ENCODE measurements around the gene GLT8D1.

Gene GLT8D1

GRCh38 chr3:52712291-52713212 is 7.0 kb upstream of the GLT8D1 start:
- no peak for DNase-seq (ENCODE audit: low spot score)

GRCh38 chr3:52710512-52710911 is 4.9 kb upstream of the GLT8D1 start:
- no peak for DNase-seq (ENCODE audit: low spot score)

DNA sequence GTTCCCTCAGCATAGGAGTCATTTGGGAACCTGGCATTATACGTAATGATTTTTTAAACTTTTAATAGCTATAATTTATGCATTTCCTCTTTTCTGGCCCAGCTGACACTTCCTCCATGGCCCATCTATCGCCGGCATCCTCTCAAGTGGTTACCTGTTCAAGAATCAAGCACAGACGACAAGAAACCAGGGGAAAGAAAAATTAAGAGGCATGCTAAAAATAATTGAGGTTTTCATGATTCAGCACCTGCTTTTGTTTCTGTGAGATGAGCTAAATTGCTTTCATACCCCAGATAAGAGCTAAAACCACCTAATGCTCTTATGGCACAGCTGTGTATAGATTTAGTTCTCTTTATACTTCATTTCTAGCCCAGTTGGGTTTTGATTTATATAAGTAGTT is 2.0 kb upstream of the GLT8D1 start:
- DNase-seq (ENCODE audit: low spot score): no peak

DNA sequence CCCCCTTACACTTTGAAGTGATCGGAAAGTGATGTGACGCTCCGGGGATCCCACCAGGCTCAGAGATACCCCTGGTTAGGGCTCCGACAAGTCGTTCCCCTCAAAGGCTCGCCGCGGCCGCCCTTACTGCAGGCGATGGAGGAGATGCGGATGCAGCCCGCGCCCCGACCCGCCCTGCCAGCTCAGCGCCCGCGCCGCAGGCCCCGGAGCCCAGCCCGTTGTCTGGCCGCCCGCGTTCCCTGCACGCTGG is 228 bp downstream of the GLT8D1 start:
- DNase-seq (ENCODE audit: low spot score): no peak

DNA sequence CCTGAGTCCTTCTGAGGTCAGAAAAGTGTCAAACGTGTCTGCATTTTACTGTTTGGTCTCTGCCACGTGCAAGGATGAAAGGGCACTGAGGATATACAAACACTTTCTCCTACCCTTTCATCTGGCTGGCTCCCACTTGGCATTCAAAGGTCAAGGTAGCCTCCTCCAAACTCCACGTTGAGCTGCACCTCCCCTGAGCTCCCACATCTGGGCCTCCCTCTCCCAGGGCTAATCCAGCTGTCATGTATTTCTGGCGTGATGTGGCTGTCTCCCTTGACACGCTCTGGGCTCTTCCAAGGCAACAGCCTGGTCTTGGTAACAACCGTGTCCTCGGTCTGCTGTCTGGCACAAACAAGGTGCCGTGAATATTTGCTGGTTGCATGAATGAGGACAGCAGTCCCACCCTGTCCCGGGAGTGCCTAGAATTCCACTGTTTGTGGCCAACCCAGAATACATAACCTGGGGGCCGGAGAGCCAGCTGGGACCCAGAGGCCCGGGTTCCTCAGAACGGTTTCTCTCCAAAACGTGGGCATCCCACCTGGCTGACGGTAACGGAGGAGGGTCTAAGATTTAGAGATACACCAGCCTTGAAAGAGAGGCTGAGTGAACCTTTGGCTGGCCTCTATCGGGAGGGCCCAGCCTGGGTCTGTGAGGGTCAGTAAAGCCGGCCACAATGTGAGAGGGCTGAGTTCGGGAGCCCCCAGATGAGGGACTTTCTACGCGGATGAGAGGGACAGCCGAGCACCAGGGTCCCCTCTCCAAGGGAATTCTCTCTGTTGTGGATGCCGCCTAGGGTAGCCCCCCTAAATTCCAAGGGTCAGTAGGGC is 767 bp downstream of the GLT8D1 start:
- no peak for DNase-seq (ENCODE audit: low spot score)

DNA sequence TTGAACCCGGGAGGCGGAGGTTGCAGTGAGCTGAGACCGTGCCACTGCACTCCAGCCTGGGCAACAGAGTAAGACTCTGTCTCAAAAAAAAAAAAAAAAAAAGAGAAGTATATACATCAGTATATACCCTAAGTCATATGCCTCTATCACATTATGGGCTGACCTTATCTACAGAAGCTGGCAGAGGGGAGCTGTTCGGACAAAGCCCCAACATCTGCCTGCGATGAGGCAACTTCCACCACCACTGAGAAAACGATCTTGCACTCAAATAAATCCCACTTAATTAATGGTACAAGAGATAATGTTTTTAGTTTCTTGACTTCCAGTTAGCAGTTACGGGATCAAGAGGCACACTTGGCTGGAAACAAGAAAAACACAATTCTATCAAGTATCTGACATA is 2.2 kb downstream of the GLT8D1 start:
- DNase-seq (ENCODE audit: low spot score): no peak

DNA sequence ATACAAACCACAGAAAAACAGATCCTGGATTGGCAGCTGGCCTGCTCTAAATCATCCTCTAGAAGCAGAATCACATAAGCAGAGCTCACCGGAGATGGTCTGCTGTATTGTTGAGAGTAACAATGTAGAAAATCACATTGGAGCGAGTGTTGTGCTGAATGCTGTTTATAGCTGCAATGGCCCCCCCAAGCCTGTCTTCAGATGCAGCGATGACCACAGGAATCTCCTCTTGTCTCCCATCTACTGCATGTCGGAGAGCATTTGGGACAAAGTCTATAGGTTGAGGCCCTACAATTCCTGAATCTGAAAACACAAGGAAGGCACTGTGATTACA is 8.0 kb downstream of the GLT8D1 start:
- no peak for DNase-seq (ENCODE audit: low spot score)

DNA sequence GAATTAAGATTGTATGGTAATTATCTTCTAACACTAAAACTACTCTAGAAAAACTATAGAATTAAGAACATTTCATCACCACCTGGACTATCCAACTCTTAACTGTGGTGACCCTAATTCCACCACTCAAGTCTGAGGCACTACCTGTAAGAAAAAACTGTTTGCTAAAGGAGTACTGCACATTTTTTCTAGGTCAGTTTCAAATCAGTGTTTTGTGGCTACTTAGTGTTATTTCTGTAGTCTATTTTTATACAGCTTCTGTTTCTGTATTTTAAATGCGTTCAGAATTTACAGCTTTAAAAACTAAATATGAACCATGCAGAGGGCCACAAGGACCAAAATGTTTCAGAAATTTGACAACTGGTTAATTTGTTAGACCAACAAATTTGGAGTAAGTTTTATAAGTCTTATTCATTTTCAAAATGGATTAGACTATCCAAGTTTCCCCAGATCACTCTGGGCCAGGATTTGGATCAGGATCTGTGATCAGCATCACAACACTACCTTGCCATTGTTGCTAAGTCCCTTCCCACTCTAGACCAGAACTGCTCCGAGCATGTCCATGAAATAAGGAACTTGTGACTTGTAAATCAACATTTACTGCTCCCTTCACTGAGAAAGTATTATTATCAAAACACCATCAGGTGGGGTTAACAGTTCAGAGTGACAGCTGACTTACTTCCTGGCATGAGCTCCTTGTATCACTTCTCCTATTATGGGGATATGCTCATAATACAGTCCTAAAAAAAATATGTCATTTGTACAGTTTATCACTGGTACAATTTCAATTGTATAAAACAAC is 8.6 kb downstream of the GLT8D1 start:
- DNase-seq (ENCODE audit: low spot score): no peak

DNA sequence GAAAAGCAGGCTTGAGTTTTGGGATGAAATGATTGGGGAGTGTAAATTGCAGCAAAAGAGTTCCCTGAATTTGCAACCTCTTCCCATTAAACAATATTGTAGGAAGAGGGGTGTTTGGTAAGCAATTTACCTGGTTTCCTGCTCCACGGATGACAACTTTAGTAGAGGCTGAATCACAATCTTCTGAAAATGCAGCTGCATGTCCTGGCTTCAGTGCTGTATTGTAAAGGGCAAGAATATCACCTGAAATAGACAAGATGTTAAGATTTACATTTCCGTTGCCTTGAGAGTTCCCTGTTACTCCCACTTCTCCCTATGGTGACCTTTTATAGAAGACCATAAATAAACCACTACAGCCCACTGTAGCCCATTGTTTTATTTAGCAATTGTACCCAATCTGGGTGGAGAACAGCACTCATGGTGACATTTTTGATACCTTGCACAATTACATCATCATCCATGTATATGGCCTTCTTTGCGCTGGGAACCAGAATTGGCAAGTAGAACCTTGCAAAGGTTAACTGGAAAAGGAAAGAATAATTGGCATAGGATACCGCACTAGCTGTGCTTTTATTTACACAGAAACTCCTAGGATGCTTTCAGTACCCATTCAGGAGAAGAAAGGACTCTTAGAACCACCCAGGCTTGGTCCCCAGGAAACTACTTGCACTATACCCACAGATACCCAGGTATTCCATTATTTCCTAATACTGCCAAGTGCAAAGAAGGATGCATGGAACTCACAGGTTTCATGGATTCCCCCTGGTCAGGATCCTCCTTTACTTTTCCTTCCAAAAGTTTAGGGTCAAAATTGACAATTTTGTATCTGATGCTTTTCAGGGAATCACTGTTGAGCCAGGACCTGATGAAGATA is 9.6 kb downstream of the GLT8D1 start:
- no peak for DNase-seq (ENCODE audit: low spot score)

GRCh38 chr3:52694528-52695189 is 10.9 kb downstream of the GLT8D1 start:
- DNase-seq (ENCODE audit: low spot score): no peak

DNA sequence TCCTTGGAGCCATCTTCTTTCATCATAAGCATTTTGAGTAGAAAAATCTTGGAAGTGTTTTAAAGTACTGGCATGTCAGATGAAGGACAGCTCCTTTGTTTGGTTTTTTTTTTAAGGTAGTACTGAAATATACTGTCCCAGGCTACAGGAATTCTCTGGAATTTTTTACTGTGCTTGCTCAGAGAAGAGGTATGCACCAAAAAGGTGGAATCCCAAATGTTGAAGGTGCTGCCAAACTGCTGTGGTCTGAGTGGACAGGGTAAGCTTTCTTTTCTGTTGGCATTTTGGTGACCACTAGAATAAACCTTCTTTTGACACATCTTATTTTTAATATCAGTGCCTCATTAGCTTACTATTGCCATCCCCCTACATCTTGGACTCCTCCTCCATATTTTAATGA is 12.5 kb downstream of the GLT8D1 start:
- no peak for DNase-seq (ENCODE audit: low spot score)

DNA sequence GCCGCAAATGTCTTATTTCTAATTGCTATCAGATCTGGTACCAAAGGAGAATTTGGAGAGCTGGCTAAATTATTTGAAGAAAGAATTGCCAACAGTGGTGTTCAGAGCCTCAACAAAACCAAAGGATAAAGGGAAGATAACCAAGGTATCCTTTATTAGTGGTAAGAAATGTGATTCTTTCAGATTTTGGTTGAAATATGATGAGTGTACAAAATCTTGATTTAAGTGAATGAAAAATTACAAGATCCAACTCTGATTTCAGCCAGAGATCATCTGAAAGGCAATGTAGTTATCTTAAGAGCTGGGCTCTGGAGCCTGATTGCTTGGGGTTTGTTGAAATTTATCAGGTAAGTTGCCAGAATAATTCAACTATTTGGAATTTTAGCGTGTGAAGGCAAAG is 15.0 kb downstream of the GLT8D1 start:
- no peak for DNase-seq (ENCODE audit: low spot score)

DNA sequence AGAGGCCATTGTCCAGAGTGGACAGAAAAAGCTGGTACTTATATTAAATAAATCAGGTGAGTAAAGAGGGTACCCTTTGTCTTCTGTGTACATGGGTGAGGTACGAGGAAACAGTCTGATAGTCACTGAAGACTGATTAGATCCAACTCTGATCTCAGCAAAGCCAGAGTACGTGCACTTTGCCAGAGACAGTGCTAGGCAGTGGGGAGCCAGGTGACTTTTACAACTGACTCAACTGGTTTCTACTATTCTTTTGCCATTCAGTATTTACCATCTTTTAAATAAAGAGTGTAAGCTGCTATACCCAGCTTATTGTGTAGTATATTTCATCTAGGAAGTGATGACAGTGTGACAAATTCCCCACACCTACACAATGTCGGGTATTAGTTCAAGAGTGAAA is 16.4 kb downstream of the GLT8D1 start:
- no peak for DNase-seq (ENCODE audit: low spot score)

- no peak for DNase-seq (ENCODE audit: low spot score)
Measured at GRCh38 chr3:52688266-52688665, 17.3 kb downstream of the GLT8D1 start.

DNA sequence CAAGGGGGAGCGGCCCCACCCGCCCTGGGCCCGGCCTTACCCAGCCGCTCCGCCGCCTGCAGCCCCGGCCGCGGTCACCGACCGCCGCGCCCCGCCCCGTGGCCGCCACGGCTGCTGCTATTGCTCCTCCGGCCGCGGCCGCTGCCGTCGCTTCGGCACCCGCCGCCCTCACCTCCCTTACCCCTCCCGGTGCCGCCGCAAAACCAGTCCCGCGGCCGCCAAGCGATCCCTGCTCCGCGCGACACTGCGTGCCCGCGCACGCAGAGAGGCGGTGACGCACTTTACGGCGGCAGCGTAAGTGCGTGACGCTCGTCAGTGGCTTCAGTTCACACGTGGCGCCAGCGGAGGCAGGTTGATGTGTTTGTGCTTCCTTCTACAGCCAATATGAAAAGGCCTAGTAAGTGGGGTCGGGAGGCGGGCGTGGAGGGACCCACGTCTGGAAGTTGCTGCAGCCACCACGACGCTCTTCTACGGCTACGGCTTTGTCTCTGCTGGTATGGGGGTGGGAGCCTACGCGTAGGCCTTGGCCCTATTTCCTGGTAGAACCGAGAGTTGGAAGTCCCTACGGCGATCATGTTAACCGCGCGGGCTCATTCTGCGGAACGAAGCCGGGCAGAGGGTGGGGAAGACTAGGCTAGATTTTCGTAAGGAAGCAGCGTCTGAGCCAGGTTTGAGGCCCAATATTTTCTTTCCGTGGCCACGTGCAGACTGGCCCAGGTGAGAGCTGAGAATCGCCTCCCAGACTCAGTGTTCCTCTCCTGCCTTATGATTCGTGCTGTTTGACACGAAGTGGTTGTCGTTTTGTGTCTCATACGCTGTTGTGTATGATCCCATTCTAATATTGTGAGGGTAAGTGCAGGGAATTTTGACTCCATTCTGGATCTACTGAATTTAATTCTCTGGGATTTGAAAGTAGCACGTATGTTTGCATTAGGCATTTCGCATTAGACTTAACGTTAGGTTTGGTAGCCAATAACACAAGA is 19.6 kb downstream of the GLT8D1 start, which contains the start of the genes GNL3 and PBRM1:
GNL3 (plus strand) TSS at position 324 of the 983 bp plus-strand sequence; CDS start at position 385, 61 bp downstream.
PBRM1 (minus strand) TSS at position 205 of the 983 bp plus-strand sequence.
- peak; percentile 92 for DNase-seq (ENCODE audit: low spot score)

GRCh38 chr3:52685285-52685708 is 20.3 kb downstream of the GLT8D1 start:
- DNase-seq (ENCODE audit: low spot score): peak; percentile 69

- DNase-seq (ENCODE audit: low spot score): no peak
Measured at GRCh38 chr3:52684184-52684583, 21.4 kb downstream of the GLT8D1 start.

- no peak for DNase-seq (ENCODE audit: low spot score)
Measured at GRCh38 chr3:52683611-52684010, 22.0 kb downstream of the GLT8D1 start.

DNA sequence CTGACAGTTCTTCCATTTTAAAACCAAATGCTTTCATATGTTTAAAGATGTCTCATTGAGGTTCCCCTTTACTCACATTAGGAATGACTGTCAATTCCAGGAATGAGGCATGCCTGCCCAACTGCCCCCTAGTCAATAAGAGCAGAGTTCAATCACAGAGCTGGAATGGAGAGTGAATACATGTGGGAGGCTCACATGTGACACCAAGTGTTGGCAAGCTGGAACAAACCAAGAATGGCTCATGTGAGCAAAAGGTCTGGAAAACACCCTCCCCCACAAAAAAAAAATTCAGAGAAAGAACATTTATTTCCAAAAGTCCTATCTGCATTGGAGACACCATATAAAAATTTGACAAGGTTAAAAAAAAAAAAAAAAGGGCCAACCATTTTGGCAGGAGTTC is 23.6 kb downstream of the GLT8D1 start:
- peak; percentile 10 for DNase-seq (ENCODE audit: low spot score)

- DNase-seq (ENCODE audit: low spot score): no peak
Measured at GRCh38 chr3:52681596-52681995, 24.0 kb downstream of the GLT8D1 start.
